Skin epidermis (tissue), 12 donors: ENCODE data around the gene ZFHX3.

Experiments
- H3K27ac ChIP-seq, 21 experiments: fragments of 200-600 bp; sonication (generic) in 11 of 21; one replicate each; pipeline ENCODE4 v1.5.0; 2020; ENCODE audit warnings: mild to moderate bottlenecking in 3 of 21, inconsistent platforms in 2 of 21, moderate library complexity in 2 of 21
- H3K4me3 ChIP-seq, 7 experiments: fragments of 200-600 bp; sonication (generic) in 2 of 7; one replicate each; pipeline ENCODE4 v1.5.0; 2020; ENCODE audit warnings: inconsistent platforms in 2 of 7, mild to moderate bottlenecking in 2 of 7, moderate library complexity in 1 of 7

Gene ZFHX3

GRCh38 chr16:73048292-73049080, 558 bp upstream of the ZFHX3 start:
- H3K27ac ChIP-seq: peak overlapping the region; percentile 54 to 96 (median 83)
- H3K4me3 ChIP-seq: peak overlapping the region; percentile 36 to 71 (median 59)

GRCh38 chr16:73047221-73047535, 750 bp downstream of the ZFHX3 start:
- Histone ChIP-seq H3K27ac (peak overlapping the region in 16 of 21 experiments; percentile 54 to 96 (median 85)), H3K4me3 (peak overlapping the region; percentile 36 to 71 (median 59))

- no peak overlapping the region for H3K4me3 ChIP-seq
- H3K27ac ChIP-seq: peak overlapping the region in 4 of 21 experiments; percentile 33 to 95 (median 86)
Measured at GRCh38 chr16:73046849-73047214, 1.1 kb downstream of the ZFHX3 start.

- H3K4me3 ChIP-seq: no peak overlapping the region
Measured at GRCh38 chr16:73046202-73046848, 1.6 kb downstream of the ZFHX3 start.

DNA sequence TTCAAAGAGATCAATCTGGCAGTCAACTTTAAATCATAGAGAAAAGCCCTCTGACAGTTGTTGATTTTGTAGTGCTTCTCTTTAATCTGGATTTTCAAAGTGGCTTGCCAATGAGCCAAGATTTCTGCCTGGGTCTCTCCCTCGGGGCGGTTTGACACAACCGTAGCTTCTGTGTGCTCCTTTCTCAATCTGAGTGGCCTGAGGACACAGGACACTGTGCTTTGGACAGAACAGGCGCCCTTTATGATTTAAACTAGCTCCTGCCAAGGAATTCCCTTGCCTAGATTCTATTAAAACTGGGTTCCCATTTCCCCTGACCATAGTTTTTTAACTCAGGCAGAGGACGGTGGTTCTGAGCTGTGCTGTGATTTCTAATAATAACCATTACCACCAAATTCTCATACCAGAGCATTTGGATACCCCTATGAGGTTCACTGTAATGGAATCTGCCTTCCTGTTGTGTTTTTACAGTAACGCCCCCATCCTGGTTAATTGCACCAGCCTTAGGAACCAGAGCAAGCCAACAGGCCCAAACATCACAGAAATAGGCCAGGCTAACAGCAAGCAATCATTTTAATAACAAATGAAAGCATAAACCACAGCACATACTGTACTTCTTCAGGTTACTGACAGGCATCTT, 4.0 kb downstream of the ZFHX3 start:
- Histone ChIP-seq H3K27ac (no peak overlapping the region), H3K4me3 (no peak overlapping the region)

More at GRCh38 chr16:73046202-73046848, 1.6 kb downstream of the ZFHX3 start:
- peak overlapping the region in 5 of 21 experiments; percentile 33 to 95 (median 85) for H3K27ac ChIP-seq

GRCh38 chr16:73042807-73043206, 5.1 kb downstream of the ZFHX3 start:
- H3K4me3 ChIP-seq: no peak overlapping the region
- H3K27ac ChIP-seq: no peak overlapping the region

DNA sequence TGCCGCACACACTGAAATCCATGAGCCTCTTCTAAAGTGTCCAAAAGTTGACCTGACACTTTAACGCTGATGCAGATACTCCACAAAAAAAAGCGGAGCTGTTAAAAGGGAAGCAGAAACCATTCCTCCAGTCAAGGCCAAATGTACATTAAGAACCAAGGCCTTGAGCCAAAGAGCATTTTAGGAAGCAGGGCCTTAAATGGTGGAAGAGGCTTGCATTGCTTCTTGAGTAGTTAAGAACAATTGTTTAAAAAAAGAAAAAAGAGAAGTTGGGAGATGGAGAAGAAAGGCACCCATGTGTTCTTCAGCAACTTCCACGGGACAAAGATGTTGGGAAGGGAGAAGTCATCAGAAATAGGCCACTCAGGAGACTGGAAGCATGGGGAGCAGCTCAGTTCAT, 6.3 kb downstream of the ZFHX3 start:
- no peak overlapping the region for H3K4me3 ChIP-seq
- H3K27ac ChIP-seq: no peak overlapping the region

DNA sequence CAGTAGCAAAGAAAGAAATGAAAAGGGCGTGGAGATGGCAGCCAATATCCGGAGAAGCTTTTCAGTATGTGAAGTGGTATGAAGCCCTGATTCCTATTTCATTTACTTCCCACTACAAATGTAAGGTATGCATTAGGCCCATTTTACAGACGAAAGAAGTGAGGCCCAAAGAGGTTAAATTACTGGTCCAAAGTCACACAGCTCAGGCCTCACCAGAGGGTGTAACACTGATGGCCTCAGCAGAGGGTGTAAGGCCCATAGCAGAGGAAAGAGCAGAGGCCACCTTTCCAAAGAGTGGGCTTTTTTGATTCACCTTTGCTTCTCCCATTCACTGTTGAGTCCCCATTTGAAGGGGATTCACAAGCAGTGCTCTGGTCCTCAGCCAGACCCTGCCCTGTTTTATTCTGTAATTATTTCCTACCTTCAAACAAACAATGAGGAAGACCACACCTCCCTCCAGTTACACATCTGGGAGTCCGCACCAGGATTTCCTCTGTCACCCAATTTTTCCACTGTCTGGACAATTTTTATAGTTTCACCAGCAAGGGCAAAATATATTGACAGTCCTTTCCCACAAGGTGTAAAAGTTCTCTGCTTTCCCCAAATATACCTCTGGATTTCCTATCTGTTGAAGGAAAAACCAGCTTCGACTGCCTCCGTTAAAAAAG, 7.1 kb downstream of the ZFHX3 start:
- Histone ChIP-seq H3K27ac (no peak overlapping the region), H3K4me3 (no peak overlapping the region)

DNA sequence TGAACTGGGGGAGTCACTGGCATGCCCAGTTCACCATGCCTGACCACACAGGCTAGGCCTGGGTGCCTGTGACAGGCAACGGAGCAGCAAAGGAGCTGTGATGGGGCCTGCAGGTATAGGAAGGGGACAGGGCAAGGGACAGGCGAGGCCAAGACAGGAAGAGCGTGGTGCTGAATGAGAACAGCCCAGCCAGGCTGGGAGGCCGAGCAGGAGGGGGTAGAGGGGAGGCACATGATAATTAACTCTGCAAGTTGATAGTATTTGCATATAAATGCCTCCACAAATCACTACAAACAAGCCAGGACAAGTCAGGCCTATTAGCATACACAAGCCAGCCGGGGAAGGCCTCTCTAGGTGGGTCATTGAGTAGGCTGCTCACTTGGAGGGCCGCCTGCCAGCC, 7.8 kb downstream of the ZFHX3 start:
- H3K27ac ChIP-seq: no peak overlapping the region

GRCh38 chr16:73037845-73038570, 9.9 kb downstream of the ZFHX3 start:
- H3K27ac ChIP-seq: no peak overlapping the region
- no peak overlapping the region for H3K4me3 ChIP-seq

More for the DNA sequence above, 7.8 kb downstream of the ZFHX3 start:
- no peak overlapping the region for H3K4me3 ChIP-seq

DNA sequence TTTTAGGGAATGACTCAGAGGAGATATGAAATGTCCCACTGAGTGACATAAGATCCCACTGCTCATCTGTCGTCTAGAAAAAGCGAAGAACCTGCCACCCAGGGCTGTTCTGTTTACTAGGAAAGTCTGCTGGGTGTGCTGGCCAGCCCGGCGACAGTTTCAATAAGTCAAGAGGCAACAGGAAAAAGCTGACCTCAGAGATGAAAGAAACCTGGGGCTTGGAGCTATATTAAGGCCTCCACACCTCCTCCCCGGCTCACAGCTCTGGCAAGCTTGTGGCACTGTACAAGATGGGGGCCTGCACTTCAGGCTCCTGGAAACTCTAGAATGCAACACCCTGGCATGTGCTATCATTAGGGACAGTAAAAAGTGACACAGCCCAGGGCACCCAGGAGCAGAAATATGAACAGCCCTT, 10.6 kb downstream of the ZFHX3 start:
- no peak overlapping the region for H3K27ac ChIP-seq
- no peak overlapping the region for H3K4me3 ChIP-seq

GRCh38 chr16:73036074-73036826, 11.7 kb downstream of the ZFHX3 start:
- Histone ChIP-seq H3K27ac (peak overlapping the region in 1 of 21 experiments; percentile 25), H3K4me3 (peak overlapping the region in 1 of 7 experiments; percentile 2)

GRCh38 chr16:73034374-73034773, 13.6 kb downstream of the ZFHX3 start:
- H3K27ac ChIP-seq: no peak overlapping the region
- no peak overlapping the region for H3K4me3 ChIP-seq

DNA sequence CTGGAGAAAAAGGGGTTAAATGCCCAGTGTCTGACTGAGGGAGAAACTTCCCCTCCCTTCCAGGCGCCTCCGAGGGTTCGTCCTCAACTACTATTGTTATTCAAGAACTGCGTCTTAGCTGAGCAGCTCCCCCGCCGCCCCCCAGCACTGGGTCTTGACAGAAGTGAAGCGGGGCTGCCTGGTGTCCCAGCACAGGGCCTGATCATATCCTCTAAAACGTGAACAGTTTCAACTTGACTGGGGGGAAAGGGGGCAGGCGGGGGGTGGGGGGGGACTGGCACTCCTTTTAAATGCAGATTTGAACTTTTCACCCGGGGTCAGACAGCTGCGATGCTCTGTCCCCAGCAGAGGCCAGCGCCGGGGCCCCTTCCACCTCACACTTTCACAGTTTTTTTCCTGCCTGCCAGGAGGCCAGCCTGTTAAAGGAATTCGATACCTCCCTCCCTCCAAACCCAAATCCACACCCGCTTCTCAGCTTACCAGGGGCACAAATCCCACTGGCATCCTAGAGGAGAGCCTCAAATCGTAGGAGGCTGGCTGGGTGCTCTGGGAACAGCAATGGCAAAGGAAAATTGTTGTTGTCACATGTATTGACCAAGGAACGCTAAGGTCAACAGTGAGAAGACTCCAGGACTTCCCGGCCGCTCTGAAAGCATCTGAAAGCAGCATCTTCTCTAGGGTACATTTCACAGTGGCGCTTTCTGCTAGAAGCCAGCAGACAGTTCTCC, 14.5 kb downstream of the ZFHX3 start:
- Histone ChIP-seq H3K27ac (no peak overlapping the region), H3K4me3 (no peak overlapping the region)

DNA sequence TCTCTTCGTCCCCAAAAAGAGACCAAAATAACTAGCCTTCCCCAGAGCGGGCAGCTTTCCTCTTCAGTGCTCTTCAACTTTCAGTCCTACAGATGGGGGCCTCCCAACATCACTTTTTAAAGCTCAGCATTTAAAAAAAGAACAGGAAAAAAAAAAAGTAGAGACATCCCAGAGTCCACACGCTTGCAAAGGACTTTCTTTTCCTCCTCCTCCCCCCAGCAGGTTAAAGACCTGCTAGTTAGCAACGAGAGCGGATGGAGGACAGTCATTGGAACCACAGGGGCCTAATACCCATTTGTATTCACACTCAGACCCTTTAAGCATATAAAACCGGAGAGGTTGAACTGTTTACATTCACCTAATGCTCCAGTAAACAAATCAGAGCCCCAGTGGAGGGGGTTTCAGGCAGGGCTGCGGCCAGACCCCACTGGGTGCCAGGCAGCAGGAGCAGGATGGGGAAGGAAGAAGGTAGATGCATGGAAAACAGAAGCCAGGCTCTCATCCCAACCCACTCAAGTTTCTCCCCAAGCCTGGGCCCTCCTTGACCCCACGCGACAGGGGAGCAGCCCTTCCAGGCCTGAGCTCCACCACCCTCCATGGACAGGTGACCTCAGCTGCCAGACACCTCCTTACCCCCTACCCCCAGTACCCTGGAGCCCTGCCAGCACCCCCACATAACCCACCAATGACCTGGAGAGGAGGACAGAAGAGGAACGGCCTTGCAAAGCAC, 15.2 kb downstream of the ZFHX3 start:
- Histone ChIP-seq H3K27ac (no peak overlapping the region), H3K4me3 (no peak overlapping the region)

DNA sequence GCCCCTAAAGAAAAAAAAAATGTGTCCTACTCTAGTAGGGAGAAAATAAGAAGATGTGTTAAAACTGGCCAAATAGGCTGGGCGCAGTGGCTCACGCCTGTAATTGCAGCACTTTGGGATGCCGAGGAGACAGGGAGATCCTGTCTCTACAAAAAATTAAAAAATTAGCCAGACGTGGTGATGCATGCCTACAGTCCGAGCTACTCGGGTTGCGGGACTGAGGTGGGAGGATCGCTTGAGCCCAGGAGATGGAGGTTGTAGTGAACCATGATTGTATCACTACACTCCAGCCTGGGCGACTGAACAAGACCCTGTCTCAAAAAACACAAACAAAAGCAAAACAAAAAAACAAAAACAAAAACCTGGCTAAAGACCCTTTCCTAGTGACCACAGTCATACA, 15.9 kb downstream of the ZFHX3 start:
- H3K27ac ChIP-seq: peak overlapping the region in 1 of 21 experiments; percentile 23
- no peak overlapping the region for H3K4me3 ChIP-seq

- H3K4me3 ChIP-seq: no peak overlapping the region
- H3K27ac ChIP-seq: peak overlapping the region in 1 of 21 experiments; percentile 23
Measured at GRCh38 chr16:73031155-73031866, 16.6 kb downstream of the ZFHX3 start.
